Erythroblast (primary cell): ENCODE measurements around the gene ZNF749.

Experiments
- GATA1 ChIP-seq: IDR thresholded peaks from 2 replicates; pipeline ENCODE4 v1.6.1; 2011; ENCODE audit warnings: low read depth, mild to moderate bottlenecking, control low read depth, low read length, moderate library complexity
- POLR2A ChIP-seq: IDR thresholded peaks from 2 replicates; pipeline ENCODE4 v1.6.1; 2011; ENCODE audit warnings: mild to moderate bottlenecking, low read length

GRCh38 chr19:57419439-57419838 lies 15.7 kb upstream of the ZNF749 start:
- TF ChIP-seq GATA1, result no peak
- TF ChIP-seq POLR2A, result no peak
